ENCODE data around the gene NUBPL. TPM values are rescaled to one million over a fixed set of nuclear protein-coding genes. Genes with fewer than 3 reads are reported as not detected.

NUBPL gene
- polyA plus RNA-seq, 1 of the 3 experiments (the other 2 are of a cell fraction) = 4.0 TPM

- no peak overlapping the region for H3K27ac ChIP-seq (ENCODE audit: low read depth in 2 of 2, low read length in 1 of 2)
- no peaks in the 10 kb centered on the region for H3K36me3 ChIP-seq (replicated peaks in 1 of 2; ENCODE audit: control insufficient read depth in 1 of 2, insufficient read depth in 2 of 2, low read length in 1 of 2)
- no peaks in the 10 kb centered on the region for H3K9me2 ChIP-seq
- H3K4me3 ChIP-seq (ENCODE audit: low read depth in 2 of 2, low read length in 1 of 2) = no peak overlapping the region
- no peak overlapping the region for H3K9ac ChIP-seq
- no peaks in the 10 kb centered on the region for H4K20me1 ChIP-seq (ENCODE audit: insufficient read depth)
- ChIA-PET CTCF (no interaction called here), POLR2A (no interaction called here)
- no peak overlapping the region for H3K4me2 ChIP-seq
- DNase-seq = no peak
- H3K79me2 ChIP-seq (ENCODE audit: insufficient read depth) = no peaks in the 10 kb centered on the region
- TF ChIP-seq MAX (IDR thresholded peaks at IDR 0.05; ENCODE audit: low read depth) = no peak
- no peak for TF ChIP-seq USF2 (IDR thresholded peaks at IDR 0.05; ENCODE audit: borderline replicate concordance, low read depth, low read length)
- peak; percentile 52 for TF ChIP-seq RAD21 (IDR thresholded peaks at IDR 0.05; ENCODE audit: low read length)
- no peak overlapping the region for H2AFZ ChIP-seq (ENCODE audit: low read depth)
- no peaks in the 10 kb centered on the region for H3K9me3 ChIP-seq
- peaks cover 0 to 2% of the 10 kb centered on the region in 2 experiments; a peak in 1 of 4 replicates for H3K4me1 ChIP-seq (ENCODE audit: control insufficient read depth in 1 of 2, insufficient read depth in 2 of 2, low read depth in 1 of 2, low read length in 1 of 2)
- WGBS (ENCODE audit: low lambda C conversion rate) = 75% methylated on average over 4 of the region's 4 CpGs
- no peaks in the 10 kb centered on the region for H3K27me3 ChIP-seq (ENCODE audit: insufficient read depth)
- no peaks in the 10 kb centered on the region for H3F3A ChIP-seq (replicated peaks; ENCODE audit: insufficient read depth)
Observed at GRCh38 chr14:31897581-31898186, 336.5 kb downstream of the NUBPL start.

GRCh38 chr14:31898838-31899528 is 337.8 kb downstream of the NUBPL start:
- CTCF ChIA-PET = no interaction called here
- DNase-seq = no peak
- Histone ChIP-seq H3K4me2 (no peak overlapping the region), H2AFZ (ENCODE audit: low read depth) (no peak overlapping the region), H3K27ac (ENCODE audit: low read depth in 2 of 2, low read length in 1 of 2) (no peak overlapping the region), H3K27me3 (ENCODE audit: insufficient read depth) (no peaks in the 10 kb centered on the region), H3K9ac (no peak overlapping the region), H3K4me3 (ENCODE audit: low read depth in 2 of 2, low read length in 1 of 2) (no peak overlapping the region), H3F3A (replicated peaks; ENCODE audit: insufficient read depth) (no peaks in the 10 kb centered on the region), H3K36me3 (replicated peaks in 1 of 2; ENCODE audit: control insufficient read depth in 1 of 2, insufficient read depth in 2 of 2, low read length in 1 of 2) (no peaks in the 10 kb centered on the region), H3K4me1 (ENCODE audit: control insufficient read depth in 1 of 2, insufficient read depth in 2 of 2, low read depth in 1 of 2, low read length in 1 of 2) (peaks cover 0 to 2% of the 10 kb centered on the region in 2 experiments; a peak in 1 of 4 replicates), H3K9me3 (no peaks in the 10 kb centered on the region), H3K79me2 (ENCODE audit: insufficient read depth) (no peaks in the 10 kb centered on the region), H4K20me1 (ENCODE audit: insufficient read depth) (no peaks in the 10 kb centered on the region), H3K9me2 (no peaks in the 10 kb centered on the region)
- POLR2A ChIA-PET = no interaction called here
- no peak for TF ChIP-seq RXRA (IDR thresholded peaks at IDR 0.05; ENCODE audit: borderline replicate concordance, low read depth)
- TF ChIP-seq GATA2 (CRISPR knock-in tag; IDR thresholded peaks at IDR 0.05) = no peak
- no peak for TF ChIP-seq RFX5 (IDR thresholded peaks at IDR 0.05; ENCODE audit: low read length)
- no peak for TF ChIP-seq IRF3 (IDR thresholded peaks at IDR 0.05; ENCODE audit: low read depth, low read length)
- TF ChIP-seq PBX3 (IDR thresholded peaks at IDR 0.05) = no peak
- TF ChIP-seq USF2 (IDR thresholded peaks at IDR 0.05; ENCODE audit: borderline replicate concordance, low read depth, low read length) = no peak
- no peak for TF ChIP-seq FOXM1 (IDR thresholded peaks at IDR 0.05; ENCODE audit: low read depth)
- no peak for TF ChIP-seq EP300 (IDR thresholded peaks at IDR 0.05; ENCODE audit: borderline replicate concordance in 1 of 2, low read depth in 1 of 2, low read length in 1 of 2)
- no peak for TF ChIP-seq RCOR1 (IDR thresholded peaks at IDR 0.05; ENCODE audit: low read length)
- TF ChIP-seq SIN3A (IDR thresholded peaks at IDR 0.05; ENCODE audit: borderline replicate concordance, low read depth, low read length) = no peak
- TF ChIP-seq CTCF (IDR thresholded peaks at IDR 0.05) = no peak
- no peak for TF ChIP-seq RAD21 (IDR thresholded peaks at IDR 0.05; ENCODE audit: low read length)
- no peak for TF ChIP-seq MAX (IDR thresholded peaks at IDR 0.05; ENCODE audit: low read depth)
- TF ChIP-seq TCF12 (IDR thresholded peaks at IDR 0.05) = no peak
- no peak for TF ChIP-seq YY1 (IDR thresholded peaks at IDR 0.05; ENCODE audit: low read depth)
- no peak for TF ChIP-seq ELF1 (IDR thresholded peaks at IDR 0.05)
